Stomach (tissue), 9 donors: ENCODE measurements around the gene SLC2A4RG. TPM values are rescaled to one million over a fixed set of nuclear protein-coding genes. Genes with fewer than 3 reads are reported as not detected.

Source experiments
- DNase-seq, 2 donors: peaks; one replicate each; pipeline versions ENCODE4 v3.0.0 to v3.0.0-alpha.2; 2013 to 2019
- H3K27ac ChIP-seq, 5 donors: fragments of 200-600 bp in 4 of 5; sonication (generic) in 4 of 5; one replicate each; pipeline ENCODE4 v1.5.1; 2013 to 2019; ENCODE audit warnings: mild to moderate bottlenecking in 1 of 5, moderate library complexity in 1 of 5
- H3K27me3 ChIP-seq, 3 donors: fragments of 200-600 bp; sonication (generic); one replicate each; pipeline ENCODE4 v1.5.1; 2017 to 2019; ENCODE audit warnings: mixed run types in 1 of 3
- H3K36me3 ChIP-seq, 4 donors: fragments of 200-600 bp; sonication (generic); 1 replicate in 3 of 4; 2 replicates in 1 of 4; pipeline ENCODE4 v1.5.1; 2016 to 2019
- H3K4me1 ChIP-seq, 4 donors: fragments of 200-600 bp; sonication (generic); one replicate each; pipeline ENCODE4 v1.5.1; 2016 to 2019
- H3K4me3 ChIP-seq, 4 donors: fragments of 200-600 bp; sonication (generic) in 3 of 4; one replicate each; pipeline ENCODE4 v1.5.1; 2016 to 2019; ENCODE audit warnings: mild to moderate bottlenecking in 1 of 4
- H3K9me3 ChIP-seq, 4 donors: fragments of 200-600 bp; sonication (generic); one replicate each; pipeline ENCODE4 v1.5.1; 2016 to 2019
- CTCF ChIP-seq, 7 experiments: fragments of 450-650 bp in 4 of 7; fragments of 200-600 bp in 3 of 7; sonication (generic) in 3 of 7; IDR thresholded peaks; one replicate each; pipeline ENCODE4 v1.5.1; 2016 to 2019; ENCODE audit warnings: antibody characterized with exemption in 7 of 7, control low read depth in 2 of 7, mild to moderate bottlenecking in 1 of 7
- EP300 ChIP-seq: sonication (generic); formaldehyde crosslinking; IDR thresholded peaks from one replicate; pipeline ENCODE4 v1.6.1; 2017; ENCODE audit warnings: antibody characterized with exemption
- POLR2A ChIP-seq, 4 donors: fragments of 450-650 bp; IDR thresholded peaks; one replicate each; pipeline ENCODE4 v1.6.1; 2016; ENCODE audit warnings: antibody characterized with exemption in 4 of 4, control low read depth in 2 of 4, mild to moderate bottlenecking in 1 of 4, moderate library complexity in 1 of 4
- POLR2AphosphoS5 ChIP-seq, 3 donors: sonication (generic); formaldehyde crosslinking; IDR thresholded peaks; one replicate each; pipeline ENCODE4 v1.6.1; 2016; ENCODE audit warnings: antibody characterized with exemption in 3 of 3
- WGBS, 5 donors: extraction: QIAGEN DNeasy Blood & Tissue Kit in 3 of 5; methylation state at CpG; one replicate each; pipeline versions ENCODE4 v1.1.5 to v1.1.7; 2013 to 2018; 5-methylcytosine and 5-hydroxymethylcytosine counted together
- intact Hi-C: fragments of 100-400 bp; cut with DNase I; formaldehyde crosslinking; loops from one replicate; pipeline ENCODE4 v1.15.1; 2023; ENCODE audit warnings: low total_unique reads
- polyA plus RNA-seq, 3 donors: library from polyadenylated mRNA; stranded (reverse); fragments of 200-250 nt; gene quantifications; one replicate each; pipeline ENCODE4 v1.2.3, GENCODE V29; 2013
- total RNA-seq, 5 donors: library from RNA; depleted of rRNA; stranded (reverse); fragments of >200 nt; gene quantifications; one replicate each; pipeline versions ENCODE4 v1.1.0 to v1.2.3, GENCODE V29; 2014 to 2016
- donor health status: healthy with polysubstance abuse.
- donor health status: Bipolar disorder and iron deficiency.
- donor health status: healthy.

SLC2A4RG gene
- total and polyA plus RNA-seq, 8 donors: 7.1 to 76.9 (median 42.8) TPM

GRCh38 chr20:63707558-63708300, 31.8 kb upstream of the SLC2A4RG start, which contains the start of the genes ARFRP1 and ZGPAT:
ARFRP1 (minus strand) TSS chr20:63707976; CDS start chr20:63707091, 885 bp downstream.
ZGPAT (plus strand) TSS chr20:63708039; CDS start chr20:63708581, 542 bp downstream.
- peak; percentile 91 to 96 for DNase-seq
- Histone ChIP-seq H3K36me3 (peaks cover 33 to 79% (median 74%) of the 10 kb centered on the region in 4 donors), H3K27ac (peak within 1 kb of the TSS; percentile 88 to 96 (median 91)), H3K4me1 (peaks cover 25 to 51% (median 40%) of the 10 kb centered on the region in 4 donors), H3K4me3 (peak within 1 kb of the TSS; percentile 93 to 98 (median 94)), H3K9me3 (no peaks in the 10 kb centered on the region), H3K27me3 (no peaks in the 10 kb centered on the region)
- WGBS, 5 donors: 0 to 2% (median 0%) methylated on average over 26 to 98 of the region's 98 CpGs
- TF ChIP-seq POLR2AphosphoS5 (IDR thresholded peaks at IDR 0.05) (peak; percentile 87 to 96 (median 91)), EP300 (no peak)
- intact Hi-C loops: no loop called here

GRCh38 chr20:63708301-63709148, 31.1 kb upstream of the SLC2A4RG start:
- TF ChIP-seq POLR2AphosphoS5 (IDR thresholded peaks at IDR 0.05) (no peak), EP300 (no peak), POLR2A (IDR thresholded peaks at IDR 0.05) (no peak), CTCF (IDR thresholded peaks at IDR 0.05) (no peak)
- peaks cover 33 to 79% (median 78%) of the 10 kb centered on the region in 4 donors for H3K36me3 ChIP-seq
- intact Hi-C loops: no loop called here

DNA sequence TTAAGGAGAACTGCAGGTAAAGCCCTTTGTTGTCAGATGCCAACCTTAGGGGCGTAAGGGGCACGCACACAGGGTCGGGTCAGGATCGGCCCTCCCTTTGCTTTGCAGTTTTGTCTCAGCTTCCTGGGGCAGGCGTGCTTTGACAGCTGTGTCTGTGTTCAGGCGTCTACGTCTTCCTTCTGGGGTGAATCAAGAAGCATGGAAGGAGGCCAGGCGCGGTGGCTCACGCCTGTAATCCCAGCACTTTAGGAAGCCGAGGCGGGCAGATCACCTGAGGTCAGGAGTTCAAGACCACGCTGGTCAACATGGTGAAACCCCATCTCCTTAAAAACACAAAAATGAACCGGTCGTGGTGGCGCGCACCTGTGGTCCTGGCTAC, 30.4 kb upstream of the SLC2A4RG start:
- intact Hi-C loops: no loop called here
- no peak for DNase-seq
- TF ChIP-seq CTCF (IDR thresholded peaks at IDR 0.05): no peak
- TF ChIP-seq POLR2A (IDR thresholded peaks at IDR 0.05): no peak
- TF ChIP-seq POLR2AphosphoS5 (IDR thresholded peaks at IDR 0.05): no peak
- no peak for TF ChIP-seq EP300
- H3K4me3 ChIP-seq: peak overlapping the region; percentile 93 to 98 (median 94)
- H3K9me3 ChIP-seq: no peaks in the 10 kb centered on the region
- no peaks in the 10 kb centered on the region for H3K27me3 ChIP-seq
- peak overlapping the region in 1 of 5 donors; percentile 96 for H3K27ac ChIP-seq
- H3K36me3 ChIP-seq: peaks cover 33 to 79% (median 77%) of the 10 kb centered on the region in 4 donors
- 87 to 93% (median 92%) methylated on average over 17 of the region's 17 CpGs for WGBS, 5 donors
- H3K4me1 ChIP-seq: peaks cover 25 to 54% (median 41%) of the 10 kb centered on the region in 4 donors

More at GRCh38 chr20:63708301-63709148, 31.1 kb upstream of the SLC2A4RG start:
- Histone ChIP-seq H3K27me3 (no peaks in the 10 kb centered on the region), H3K27ac (peak overlapping the region; percentile 88 to 96 (median 91)), H3K4me1 (peaks cover 25 to 51% (median 40%) of the 10 kb centered on the region in 4 donors), H3K9me3 (no peaks in the 10 kb centered on the region), H3K4me3 (peak overlapping the region; percentile 93 to 98 (median 94))
- peak in 1 of 2 donors; percentile 40 for DNase-seq
- 18 to 54% (median 20%) methylated on average over 23 to 66 of the region's 67 CpGs for WGBS, 5 donors

DNA sequence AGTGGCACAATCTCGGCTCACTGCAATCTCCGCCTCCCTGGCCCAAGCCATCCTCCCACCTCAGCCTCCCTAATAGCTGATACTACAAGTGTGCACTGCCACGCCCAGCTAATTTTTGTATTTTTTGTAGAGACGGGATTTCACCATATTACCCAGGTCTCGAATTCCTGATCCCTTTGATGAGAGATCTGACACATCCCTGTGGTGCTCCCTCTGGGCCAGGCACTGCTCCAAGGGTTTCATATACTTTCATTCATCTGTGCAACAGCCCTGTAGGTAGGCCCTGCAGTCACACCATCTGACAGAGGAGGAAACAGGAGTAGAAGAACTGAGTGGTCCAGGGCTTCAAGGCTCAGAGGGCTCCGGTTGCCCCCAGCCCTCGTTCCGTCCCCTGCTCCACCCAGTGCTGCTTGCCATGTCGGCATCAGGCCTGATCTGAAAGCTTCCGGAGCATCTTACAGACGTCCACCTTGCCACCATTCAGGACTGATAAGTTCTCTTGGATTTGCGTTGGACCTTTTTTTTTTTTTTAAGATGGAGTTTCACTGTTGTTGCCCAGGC, 28.4 kb upstream of the SLC2A4RG start:
- WGBS, 5 donors: 79 to 85% (median 82%) methylated on average over 12 of the region's 12 CpGs
- peaks cover 15 to 78% (median 74%) of the 10 kb centered on the region in 4 donors for H3K36me3 ChIP-seq
- no peak overlapping the region for H3K27ac ChIP-seq
- no peak for DNase-seq
- H3K27me3 ChIP-seq: no peaks in the 10 kb centered on the region
- no peak for TF ChIP-seq POLR2AphosphoS5 (IDR thresholded peaks at IDR 0.05)
- TF ChIP-seq CTCF (IDR thresholded peaks at IDR 0.05): no peak
- no peak for TF ChIP-seq EP300
- no peak for TF ChIP-seq POLR2A (IDR thresholded peaks at IDR 0.05)
- H3K9me3 ChIP-seq: peaks cover 0 to 11% (median 9%) of the 10 kb centered on the region in 4 donors
- intact Hi-C loops: no loop called here
- peaks cover 23 to 46% (median 39%) of the 10 kb centered on the region in 4 donors for H3K4me1 ChIP-seq
- H3K4me3 ChIP-seq: no peak overlapping the region
